HG03095 (cell line): ENCODE results near the gene PTGDS.
"Not testable (repeated sequence)": the region's sequence is repeated elsewhere in the genome, so short reads cannot be mapped to it uniquely, and the experiment has no call there.

Source experiments
- ATAC-seq: cut with Tn5 transposase; IDR thresholded peaks from one replicate; pipeline ENCODE4 v1.9.1; 2021; ENCODE audit warnings: moderate library complexity; ENCODE audit not compliant: unreplicated experiment

Gene PTGDS

DNA sequence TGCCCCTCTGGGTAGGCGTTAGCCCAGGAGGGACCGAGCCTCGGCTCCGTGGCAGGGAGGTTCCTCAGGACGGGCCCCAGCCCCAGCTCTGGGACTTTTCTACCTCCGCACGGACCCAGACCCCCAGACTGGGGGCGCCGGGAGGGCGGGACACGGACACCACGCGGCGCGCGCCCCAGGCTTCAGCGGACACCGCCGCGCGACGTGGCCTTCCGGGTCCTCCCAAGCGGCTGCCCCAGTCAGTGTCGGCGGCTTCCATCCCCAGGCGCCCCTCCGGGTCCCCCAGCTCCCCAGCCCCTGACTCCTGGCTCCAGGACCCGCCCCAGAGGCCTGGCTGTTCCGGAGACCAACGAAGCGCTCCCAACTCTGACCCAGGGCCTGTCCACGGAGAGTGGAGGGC, 8.5 kb downstream of the PTGDS start:
- no peak for ATAC-seq

DNA sequence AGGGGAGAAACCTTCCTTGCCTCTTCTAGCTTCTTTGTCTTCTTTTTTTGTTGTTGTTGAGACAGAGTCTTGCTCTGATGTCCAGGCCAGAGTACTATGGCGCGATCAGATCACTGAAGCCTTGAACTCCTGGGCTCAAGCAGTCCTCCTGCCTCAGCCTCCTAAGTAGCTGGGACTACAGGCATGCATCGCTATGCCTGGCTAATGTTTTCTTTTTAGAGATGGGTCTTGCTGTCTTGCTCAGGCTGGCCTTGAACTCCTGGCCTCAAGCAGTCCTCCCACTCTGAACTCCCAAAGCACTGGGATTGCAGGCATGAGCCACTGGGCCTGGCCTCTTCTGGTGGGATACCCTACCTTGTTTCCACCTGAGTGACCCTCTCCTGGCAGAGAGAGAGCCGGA, 11.6 kb downstream of the PTGDS start:
- no peak for ATAC-seq

DNA sequence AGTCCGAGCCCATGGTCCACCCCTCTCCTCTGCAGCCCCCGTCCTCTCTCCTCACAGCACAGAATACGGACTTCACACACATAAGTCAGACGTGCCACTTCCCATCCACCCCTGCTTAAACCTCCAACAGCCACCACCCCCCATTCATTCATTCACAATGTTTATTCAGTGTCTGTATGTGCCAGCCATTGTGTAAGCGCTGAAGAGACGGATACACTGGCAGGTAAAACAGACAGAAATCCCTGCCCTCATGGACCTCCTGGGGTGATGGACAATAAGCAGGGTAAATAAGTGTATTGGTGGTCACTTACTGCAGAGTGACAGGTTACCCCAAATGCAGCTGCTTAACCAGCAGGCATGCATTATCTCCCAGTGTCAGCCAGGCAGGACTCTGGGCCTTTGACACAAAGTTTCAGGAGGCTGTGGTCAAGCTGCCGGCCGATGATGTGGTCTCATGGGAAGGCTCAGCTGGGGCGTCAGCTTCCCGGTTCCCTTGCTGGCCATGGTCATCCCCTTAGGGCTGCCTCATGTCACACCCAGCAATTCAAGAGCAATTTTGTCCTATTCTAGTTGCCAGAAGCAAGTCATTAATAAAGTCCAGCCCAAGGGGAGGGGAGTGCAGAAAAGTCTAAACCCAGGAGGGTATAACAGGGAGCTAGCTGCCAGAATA, 13.1 kb downstream of the PTGDS start:
- ATAC-seq = no peak

DNA sequence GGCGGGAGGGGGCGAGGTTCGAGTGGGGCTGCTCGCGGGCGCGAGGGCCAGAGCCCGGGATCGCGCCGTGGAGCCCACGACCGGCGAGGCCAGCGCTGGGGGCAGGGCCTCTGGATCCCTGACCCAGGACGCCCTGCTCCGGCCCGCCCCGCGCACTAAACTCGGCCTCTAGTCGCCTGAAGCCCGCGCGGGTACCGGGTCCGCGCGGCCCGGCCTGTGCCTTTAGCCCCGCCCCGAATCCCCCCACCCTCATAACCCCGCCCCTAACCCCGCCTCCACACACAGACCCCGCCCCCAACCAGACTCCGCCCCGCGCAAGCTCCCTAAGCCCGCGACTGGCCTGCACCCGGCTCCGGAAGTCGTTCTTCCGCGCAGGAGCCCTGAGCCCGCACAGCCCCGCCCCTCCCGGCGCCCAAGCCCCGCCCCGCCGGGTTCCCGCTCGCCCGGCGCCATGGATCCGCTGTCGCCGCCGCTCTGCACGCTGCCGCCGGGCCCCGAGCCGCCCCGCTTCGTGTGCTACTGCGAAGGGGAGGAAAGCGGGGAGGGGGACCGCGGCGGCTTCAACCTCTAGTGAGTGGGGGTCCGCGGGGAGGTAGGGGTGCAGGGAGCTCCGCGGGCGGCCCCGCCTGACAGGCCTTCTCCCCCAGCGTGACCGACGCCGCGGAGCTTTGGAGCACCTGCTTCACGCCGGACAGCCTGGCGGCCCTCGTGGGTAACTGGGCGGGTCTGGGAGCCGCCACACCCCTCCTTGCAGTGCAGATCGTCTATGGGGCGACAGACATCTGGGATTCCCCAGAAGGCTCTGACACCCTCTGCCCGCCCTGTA, 14.9 kb downstream of the PTGDS start, which contains the start of gene PAXX:
PAXX (plus strand) TSS at position 430 of the 826 bp plus-strand sequence; CDS start at position 452, 22 bp downstream.
- ATAC-seq = peak; percentile 74

DNA sequence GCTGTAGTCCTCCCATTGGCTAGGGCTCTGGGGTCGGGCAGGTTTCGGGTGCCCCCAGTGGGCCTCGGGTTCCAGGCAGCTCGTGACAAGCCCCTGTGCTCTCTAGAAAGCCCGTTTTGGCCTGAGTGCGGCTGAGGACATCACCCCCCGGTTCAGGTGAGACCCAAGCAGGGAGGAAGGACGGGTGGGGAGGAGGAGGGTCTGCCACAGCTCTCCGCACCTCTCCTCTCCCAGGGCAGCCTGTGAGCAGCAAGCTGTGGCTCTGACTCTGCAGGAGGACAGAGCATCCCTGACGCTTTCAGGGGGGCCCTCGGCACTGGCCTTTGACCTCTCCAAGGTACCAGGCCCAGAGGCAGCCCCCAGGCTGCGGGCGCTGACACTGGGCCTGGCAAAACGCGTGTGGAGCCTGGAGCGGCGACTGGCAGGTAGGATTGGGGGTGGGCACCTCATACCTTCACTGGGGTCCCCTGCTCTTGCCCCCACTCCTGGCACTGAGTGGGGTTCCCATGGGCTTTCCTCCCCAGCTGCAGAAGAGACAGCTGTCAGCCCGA, 15.6 kb downstream of the PTGDS start:
- no peak for ATAC-seq

DNA sequence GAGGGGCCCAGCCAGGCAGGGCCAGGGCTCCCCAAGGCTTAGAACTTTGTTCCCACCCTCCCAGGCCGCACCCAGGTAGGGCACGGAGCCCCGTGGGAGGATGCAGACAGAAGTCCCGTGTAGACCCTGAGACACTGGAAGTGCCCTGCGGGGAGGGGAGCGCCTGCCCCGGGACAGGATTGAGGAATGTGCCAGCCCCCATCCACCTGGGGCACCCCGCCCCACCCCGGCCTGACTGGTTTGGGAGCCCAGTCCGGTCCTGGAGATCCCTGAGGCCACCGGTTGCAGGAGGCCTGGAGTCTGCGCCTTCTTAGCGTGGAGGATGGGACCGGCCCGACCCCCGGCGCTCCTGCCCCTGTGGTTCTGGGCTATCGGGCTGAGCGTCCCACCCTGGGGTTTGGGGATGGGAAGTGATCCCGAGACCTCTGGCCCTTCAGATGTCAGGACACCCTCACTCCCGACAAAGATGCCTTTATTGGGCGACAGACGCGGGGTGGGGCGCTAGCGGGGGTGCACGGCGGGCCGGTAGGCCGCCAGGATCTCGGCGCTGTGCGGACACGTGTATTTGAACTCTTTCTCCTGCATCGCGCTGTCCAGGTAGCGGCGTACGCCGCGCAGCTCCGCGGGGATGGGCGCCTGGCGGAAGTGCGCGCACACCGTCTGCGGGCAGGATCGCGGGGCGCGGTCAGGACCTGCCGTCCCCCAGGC, 17.0 kb downstream of the PTGDS start:
- no peak for ATAC-seq

DNA sequence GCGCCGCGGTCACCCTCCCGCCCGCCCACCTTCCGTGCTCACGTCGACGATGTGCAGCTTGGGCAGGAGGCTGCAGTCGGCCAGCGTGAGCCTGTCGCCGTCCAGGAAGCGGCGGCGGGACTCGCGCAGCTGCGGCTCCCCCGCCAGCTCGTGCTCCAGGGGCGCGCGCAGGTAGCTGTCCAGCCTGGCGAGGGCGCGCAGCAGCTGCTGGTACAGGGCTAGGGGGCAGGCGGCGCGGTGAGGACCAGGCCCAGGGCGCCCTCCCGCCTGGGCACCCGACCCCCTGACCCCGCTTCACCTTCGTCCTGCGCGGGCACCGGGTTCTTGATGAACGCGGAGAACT, 17.6 kb downstream of the PTGDS start:
- no peak for ATAC-seq

DNA sequence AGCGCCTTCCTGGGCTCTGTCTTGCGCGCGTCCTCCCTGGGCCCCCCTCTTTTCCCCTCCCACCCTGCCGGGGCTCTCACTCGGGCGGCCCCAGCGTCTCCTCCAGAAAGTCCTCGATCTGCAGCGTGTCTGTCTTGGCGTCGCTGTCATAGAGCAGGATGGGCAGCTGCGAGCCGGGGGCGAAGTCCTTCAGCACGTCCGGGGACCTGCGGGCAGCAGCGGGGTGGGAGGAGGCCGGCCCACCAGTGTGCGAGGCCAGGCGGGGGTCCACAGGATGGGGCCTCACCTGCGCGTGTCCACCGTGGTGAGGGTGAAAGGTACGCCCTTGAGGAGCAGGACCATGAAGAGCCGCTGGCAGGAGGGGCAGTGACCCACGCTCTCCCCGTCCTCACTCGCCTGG, 18.1 kb downstream of the PTGDS start:
- ATAC-seq = no peak

DNA sequence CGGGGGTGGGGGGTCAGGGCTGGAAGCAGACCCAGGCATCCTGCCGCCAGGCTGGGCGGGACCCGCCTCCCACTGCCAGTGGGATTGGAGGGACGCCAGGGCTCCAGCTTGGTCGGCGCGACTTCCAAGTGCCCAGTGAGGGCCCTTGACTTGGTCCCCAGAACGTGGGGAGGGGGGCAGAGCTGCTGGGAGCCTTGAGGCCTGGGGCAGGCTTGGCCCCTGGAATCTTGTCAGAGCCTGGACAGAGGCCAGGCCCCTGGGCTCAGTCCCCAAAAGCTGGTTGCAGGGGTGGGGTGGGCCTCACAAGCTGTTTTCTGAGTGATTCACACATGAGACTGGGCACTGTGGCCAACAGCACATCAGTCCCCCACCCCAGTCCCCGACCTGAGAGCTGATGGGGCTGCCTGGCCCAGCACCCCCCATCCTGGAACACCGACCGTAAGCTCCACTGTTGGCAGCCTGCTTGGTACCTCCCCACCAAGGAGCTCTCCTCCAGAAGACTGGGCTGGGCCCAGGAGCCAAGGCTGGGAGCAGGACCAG, 18.5 kb downstream of the PTGDS start:
- no peak for ATAC-seq

DNA sequence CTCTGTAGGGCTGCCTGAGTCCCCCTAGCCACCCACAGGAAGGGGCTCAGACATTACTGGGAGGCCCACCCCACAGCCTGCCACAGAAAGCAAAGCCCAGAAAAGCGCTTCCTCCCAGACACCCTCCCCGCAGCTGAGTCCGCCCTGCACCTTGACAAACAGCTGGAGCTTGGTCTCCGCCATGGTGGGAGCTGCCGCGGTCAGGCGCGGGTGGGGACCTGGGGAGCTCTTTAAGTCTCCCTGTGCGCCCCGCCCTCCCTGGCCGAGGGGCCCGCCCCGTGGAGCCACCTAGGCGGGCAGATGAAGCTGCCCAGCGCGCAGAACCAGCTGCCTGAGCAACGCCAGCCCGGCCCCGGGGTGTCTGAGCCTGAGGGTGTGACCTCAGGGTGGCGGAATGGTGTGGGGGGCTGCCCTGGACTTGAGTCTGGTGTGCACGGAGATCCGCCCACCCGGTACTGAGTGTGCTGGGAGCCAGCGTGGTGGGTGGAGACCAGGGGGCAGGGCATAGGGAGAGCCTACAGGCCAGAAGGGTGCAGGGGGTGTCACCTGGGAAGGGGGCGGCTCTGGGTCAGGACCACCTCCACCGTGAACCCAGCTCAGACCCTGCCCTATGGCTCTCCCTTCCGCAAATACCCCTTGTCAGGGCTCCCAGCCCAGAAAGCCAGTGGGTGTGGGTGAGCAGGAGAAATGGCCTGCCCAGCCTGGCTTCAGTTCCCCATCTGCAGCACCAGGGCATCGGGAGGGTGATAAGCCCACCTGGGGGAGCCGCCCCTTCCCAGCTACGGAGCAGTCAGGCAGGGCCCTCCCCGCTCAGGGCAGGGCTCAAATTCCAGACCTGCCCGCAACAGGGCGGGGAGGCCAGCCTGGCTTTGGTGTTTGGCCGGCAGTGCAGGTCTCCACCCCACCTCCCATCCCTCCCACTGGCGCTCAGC, 19.3 kb downstream of the PTGDS start, which contains the start of gene CLIC3:
CLIC3 (minus strand) TSS at position 208 of the 932 bp plus-strand sequence; CDS start at position 183, 25 bp downstream.
- ATAC-seq = no peak

DNA sequence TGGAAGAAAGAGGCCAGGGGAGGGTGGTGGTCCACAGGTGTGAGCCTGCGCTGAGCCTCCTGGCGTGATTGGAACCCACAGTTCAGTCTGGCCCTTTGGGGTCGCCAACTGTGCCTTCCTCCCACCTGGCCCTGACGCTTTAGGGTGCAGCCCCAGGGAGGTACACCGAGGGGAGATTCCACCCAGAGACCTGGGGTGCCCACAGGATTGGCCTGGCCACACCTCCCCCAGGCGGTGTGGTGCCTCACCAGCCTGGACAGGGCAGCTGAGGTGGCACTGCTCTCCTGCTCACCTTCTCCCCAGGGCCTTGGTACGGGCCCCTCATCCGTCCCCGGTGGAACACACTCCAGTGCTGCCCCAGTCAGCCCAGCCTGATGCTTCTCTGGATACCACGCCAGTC, 20.1 kb downstream of the PTGDS start:
- ATAC-seq = no peak

DNA sequence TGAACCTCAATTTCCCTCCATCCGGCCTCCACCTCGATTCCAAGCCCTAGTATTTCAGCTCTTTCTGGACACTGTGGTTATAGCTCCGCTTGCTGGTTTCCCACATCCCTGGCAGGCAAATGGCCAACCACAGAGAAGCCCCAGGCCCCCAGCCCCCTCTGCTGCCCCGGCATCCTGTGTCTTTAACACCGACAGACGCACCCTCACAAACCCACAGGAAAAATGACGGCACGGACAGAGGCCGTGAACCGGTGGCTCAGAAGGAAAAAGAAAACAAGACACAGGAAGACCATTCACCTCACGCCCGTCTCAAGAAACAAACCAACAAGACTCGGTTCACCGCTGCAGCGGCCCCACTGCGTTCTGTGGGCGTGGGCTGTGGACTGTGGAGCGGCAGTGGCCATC, 20.5 kb downstream of the PTGDS start:
- ATAC-seq = no peak

DNA sequence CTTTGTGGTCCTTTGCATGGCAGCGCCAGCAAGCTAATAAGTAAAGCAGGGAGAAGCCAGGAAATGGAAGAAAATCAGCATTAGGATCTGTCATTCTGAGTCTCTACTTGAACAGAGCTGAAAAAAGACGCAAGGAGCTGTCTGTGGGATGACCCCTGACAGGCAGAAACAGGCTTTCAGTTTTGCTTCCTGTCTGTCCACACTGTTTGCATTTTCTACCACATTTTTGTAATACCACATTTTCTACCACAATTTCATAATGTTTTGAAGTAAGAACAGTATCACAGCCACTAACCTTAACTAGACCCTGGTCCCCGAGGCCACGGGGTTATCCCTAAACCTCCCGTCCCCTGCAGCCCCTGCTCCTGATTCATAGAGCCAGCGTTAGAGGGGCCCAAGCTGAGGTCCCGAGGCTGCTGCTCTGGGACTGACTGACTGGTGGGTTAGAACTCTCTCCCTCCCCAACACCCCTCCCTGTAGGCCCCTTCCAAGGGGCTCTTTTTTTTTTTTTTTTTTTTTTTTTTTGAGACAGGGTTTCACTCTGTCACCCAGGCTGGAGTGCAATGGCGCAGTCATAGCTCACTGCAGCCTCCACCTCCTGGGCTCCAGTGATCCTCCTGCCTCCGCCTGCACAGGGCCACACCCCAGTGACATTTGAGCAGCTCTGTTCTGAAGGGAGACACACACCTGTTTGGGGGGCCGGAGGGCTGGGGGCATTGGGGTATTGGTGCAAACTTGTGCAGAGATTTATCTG, 23.1 kb downstream of the PTGDS start:
- peak; percentile 68 for ATAC-seq

DNA sequence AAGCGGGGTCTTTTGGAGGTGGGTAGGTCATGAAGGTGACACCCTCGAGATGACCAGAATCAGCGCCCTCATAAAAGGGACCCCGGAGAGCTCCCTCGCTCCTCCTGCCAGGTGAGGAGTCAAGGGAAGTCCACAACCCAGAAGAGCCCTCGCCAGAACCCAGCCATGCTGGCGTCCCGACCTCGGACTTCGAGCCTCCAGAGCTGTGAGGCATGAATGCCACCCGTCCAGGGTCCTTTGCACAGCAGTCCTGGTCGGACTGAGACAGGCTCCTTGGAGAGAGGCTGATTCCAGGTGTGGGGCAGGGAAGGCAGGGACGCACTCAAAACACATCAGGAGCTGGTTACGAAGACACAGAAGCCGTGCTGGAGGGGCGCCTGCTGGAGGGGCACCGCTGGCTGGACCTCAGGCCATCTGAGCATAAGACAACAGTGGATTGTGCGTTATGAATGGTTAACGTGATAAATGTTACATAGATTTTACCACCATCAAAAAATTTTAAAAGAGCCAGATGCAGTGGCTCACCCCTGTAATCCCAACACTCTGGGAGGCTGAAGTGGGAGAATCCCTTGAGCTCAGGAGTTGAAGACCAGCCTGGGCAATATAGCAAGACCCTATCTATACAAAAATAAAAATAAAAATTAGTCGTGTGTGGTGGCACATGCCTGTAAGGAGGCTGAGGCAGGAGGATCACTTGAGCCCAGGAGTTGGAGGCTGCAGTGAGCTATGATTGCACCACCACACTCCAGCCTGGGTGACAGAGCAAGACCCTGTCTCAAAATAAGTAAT, 24.7 kb downstream of the PTGDS start:
- no peak for ATAC-seq

DNA sequence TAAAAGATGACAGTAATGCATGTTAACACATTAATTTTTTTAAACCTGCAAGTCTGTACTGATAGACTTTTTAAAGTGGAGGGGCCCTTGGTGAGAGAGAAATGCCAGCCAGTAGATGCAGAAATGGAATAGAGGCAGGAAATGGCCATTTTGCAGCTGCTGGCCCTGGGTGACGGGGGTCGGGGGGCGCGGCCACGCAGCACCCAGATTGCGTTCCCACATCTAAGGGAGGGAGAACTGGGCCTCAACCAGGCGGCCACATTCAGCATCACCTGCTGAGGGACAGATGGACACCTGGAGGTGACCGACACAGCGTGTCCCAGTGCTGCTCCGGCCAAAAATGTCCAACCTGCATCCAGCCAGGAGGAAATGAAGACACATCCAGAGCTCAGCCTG, 25.3 kb downstream of the PTGDS start:
- ATAC-seq = no peak

DNA sequence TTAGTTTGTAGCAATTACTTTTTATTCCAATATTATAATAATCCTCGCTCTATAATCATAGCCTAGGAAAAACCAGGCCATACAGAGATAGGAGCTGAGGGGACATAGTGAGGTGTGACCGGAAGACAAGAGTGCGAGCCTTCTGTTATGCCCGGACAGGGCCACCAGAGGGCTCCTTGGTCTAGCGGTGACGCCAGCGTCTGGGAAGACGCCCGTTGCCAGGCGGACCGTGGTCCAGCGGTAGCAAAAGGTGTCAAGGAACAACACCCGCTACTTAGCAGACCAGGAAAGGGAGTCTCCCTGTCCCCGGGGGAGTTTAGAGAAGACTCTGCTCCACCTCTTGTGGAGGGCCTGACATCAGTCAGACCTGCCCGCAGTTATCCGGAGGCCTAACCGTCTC, 27.0 kb downstream of the PTGDS start:
- ATAC-seq = not testable (repeated sequence)

DNA sequence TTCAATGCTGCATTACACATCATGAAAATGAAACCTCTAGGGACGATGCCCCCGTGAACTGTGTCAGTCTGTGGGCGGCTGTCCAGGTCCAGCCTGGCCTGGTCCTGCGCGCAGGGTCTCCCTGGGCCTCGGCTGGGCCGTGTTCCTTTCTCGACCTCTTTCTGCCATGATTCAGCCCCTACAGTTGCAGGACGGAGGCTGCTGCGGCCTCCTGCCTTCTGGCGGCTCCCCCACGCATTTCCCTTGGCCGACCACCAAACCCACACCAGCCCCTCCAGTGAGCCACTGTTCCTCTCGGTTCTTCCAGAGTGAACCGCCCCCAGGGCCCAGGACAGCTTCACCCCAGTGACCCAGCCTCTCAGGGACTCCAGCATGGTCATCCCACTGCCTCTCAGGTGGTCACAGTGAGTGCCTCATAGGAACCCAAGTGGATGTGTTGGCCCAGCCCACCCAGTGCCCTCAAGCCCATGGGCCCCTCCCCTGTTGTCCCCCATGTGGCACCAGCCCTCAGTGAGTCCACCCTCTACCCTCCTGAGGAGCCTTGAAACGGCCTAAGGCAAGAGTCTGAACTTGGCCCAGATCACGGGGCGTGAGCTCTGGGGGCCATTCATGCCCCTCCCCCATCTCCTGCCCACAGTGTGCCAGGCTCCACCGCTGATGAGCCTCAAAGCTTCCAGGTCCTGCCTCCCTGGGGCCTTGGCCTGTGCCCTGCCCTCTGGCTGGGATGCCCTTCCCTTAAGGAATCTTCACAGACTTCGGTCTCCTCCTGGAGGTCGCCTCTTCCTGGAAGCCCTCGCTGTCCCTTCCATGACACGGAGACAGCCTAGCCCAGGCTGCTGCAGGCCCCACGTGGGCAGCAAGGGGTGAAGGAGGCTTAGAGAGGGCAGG, 29.1 kb downstream of the PTGDS start:
- ATAC-seq = no peak
